ENCODE measurements around the gene PIK3C2G. TPM values are rescaled to one million over a fixed set of nuclear protein-coding genes. Genes with fewer than 3 reads are reported as not detected.

PIK3C2G gene
- total and polyA plus RNA-seq, 4 donors, result 4.9 to 40.1 (median 19.4) TPM

- no peaks in the 10 kb centered on the region for H3K9me3 ChIP-seq (ENCODE audit: control insufficient read depth in 4 of 4, low read length in 3 of 4)
- H3K4me1 ChIP-seq (ENCODE audit: control insufficient read depth in 4 of 4, insufficient read depth in 4 of 4, low read length in 3 of 4), result peaks cover 0 to 3% (median 0%) of the 10 kb centered on the region in 4 donors
- peaks cover 0 to 23% (median 6%) of the 10 kb centered on the region in 4 donors for H3K36me3 ChIP-seq (ENCODE audit: control insufficient read depth in 4 of 4, insufficient read depth in 3 of 4, low read depth in 1 of 4, low read length in 3 of 4)
- no peak overlapping the region for H3K27ac ChIP-seq (ENCODE audit: low read depth in 1 of 2, low read length in 2 of 2)
- no peaks in the 10 kb centered on the region for H3K27me3 ChIP-seq (ENCODE audit: control insufficient read depth in 4 of 4, insufficient read depth in 4 of 4, low read length in 3 of 4)
- H3K9ac ChIP-seq (ENCODE audit: low read depth in 1 of 2, low read length in 2 of 2), result no peak overlapping the region
- 91% methylated on average over 2 of the region's 2 CpGs for WGBS
- no peak overlapping the region for H3K4me3 ChIP-seq (ENCODE audit: low read depth in 1 of 3, low read length in 3 of 3)
- DNase-seq (ENCODE audit: low spot score), result no peak
- no peak for TF ChIP-seq RXRA (IDR thresholded peaks at IDR 0.05)
- TF ChIP-seq, protein P1, sequence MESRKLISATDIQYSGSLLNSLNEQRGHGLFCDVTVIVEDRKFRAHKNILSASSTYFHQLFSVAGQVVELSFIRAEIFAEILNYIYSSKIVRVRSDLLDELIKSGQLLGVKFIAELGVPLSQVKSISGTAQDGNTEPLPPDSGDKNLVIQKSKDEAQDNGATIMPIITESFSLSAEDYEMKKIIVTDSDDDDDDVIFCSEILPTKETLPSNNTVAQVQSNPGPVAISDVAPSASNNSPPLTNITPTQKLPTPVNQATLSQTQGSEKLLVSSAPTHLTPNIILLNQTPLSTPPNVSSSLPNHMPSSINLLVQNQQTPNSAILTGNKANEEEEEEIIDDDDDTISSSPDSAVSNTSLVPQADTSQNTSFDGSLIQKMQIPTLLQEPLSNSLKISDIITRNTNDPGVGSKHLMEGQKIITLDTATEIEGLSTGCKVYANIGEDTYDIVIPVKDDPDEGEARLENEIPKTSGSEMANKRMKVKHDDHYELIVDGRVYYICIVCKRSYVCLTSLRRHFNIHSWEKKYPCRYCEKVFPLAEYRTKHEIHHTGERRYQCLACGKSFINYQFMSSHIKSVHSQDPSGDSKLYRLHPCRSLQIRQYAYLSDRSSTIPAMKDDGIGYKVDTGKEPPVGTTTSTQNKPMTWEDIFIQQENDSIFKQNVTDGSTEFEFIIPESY (IDR thresholded peaks at IDR 0.05), result no peak
- no peak for TF ChIP-seq SP1 (IDR thresholded peaks at IDR 0.05)
- no peak for TF ChIP-seq JUND (IDR thresholded peaks at IDR 0.05)
- no peak for TF ChIP-seq YY1 (IDR thresholded peaks at IDR 0.05)
- no peak for TF ChIP-seq GABPA (IDR thresholded peaks at IDR 0.05 in 1 of 2, conservative IDR thresholded peaks at IDR 0.05 in 1 of 2)
- no peak for TF ChIP-seq FOXA1 (IDR thresholded peaks at IDR 0.05)
- TF ChIP-seq HNF4G (IDR thresholded peaks at IDR 0.05), result no peak
- no peak for TF ChIP-seq MAX (IDR thresholded peaks at IDR 0.05)
- no peak for TF ChIP-seq TAF1 (conservative IDR thresholded peaks at IDR 0.05)
- TF ChIP-seq RAD21 (IDR thresholded peaks at IDR 0.05), result no peak
- no peak for TF ChIP-seq ATF3 (IDR thresholded peaks at IDR 0.05)
- no peak for TF ChIP-seq CTCF (IDR thresholded peaks at IDR 0.05; ENCODE audit: low read depth, low read length, missing input control)
- no peak for TF ChIP-seq HNF4A (conservative IDR thresholded peaks at IDR 0.05)
Measured at GRCh38 chr12:18492372-18493025, 231.2 kb downstream of the PIK3C2G start.

DNA sequence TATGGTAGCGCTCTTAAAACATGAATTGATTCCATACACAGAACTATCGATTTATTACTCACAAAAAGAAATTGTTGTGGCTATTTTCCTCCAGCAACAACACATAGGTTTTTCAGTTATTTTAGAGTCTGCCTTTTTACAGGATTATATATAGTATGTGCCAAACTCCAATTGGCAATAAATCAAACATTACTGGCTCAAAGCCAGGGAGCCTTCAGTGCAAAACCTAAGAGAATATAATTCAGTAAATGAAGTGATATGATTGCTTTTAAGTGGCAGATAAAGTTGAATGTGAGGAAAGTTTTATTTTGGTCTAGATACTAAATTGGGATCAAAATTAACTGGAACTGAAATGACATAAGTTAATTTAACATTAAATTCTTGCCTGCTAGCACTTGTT lies 234.8 kb downstream of the PIK3C2G start:
- H3K36me3 ChIP-seq (ENCODE audit: control insufficient read depth in 4 of 4, insufficient read depth in 3 of 4, low read depth in 1 of 4, low read length in 3 of 4), result peaks cover 5 to 35% (median 15%) of the 10 kb centered on the region in 4 donors
- no peak for TF ChIP-seq FOXA1 (IDR thresholded peaks at IDR 0.05)
- TF ChIP-seq HNF4G (IDR thresholded peaks at IDR 0.05), result no peak
- TF ChIP-seq, protein P1 (IDR thresholded peaks at IDR 0.05), result no peak
- TF ChIP-seq SP1 (IDR thresholded peaks at IDR 0.05), result no peak
- TF ChIP-seq RAD21 (IDR thresholded peaks at IDR 0.05), result no peak
- TF ChIP-seq TAF1 (conservative IDR thresholded peaks at IDR 0.05), result no peak
- no peak for TF ChIP-seq MAX (IDR thresholded peaks at IDR 0.05)
- TF ChIP-seq JUND (IDR thresholded peaks at IDR 0.05), result no peak
- TF ChIP-seq GABPA (IDR thresholded peaks at IDR 0.05 in 1 of 2, conservative IDR thresholded peaks at IDR 0.05 in 1 of 2), result no peak
- no peak for TF ChIP-seq EGR1 (IDR thresholded peaks at IDR 0.05; ENCODE audit: low read depth in 2 of 2)
- no peak for TF ChIP-seq YY1 (IDR thresholded peaks at IDR 0.05)
- TF ChIP-seq REST (IDR thresholded peaks at IDR 0.05), result no peak
- no peak for TF ChIP-seq ATF3 (IDR thresholded peaks at IDR 0.05)
- no peak for TF ChIP-seq HNF4A (conservative IDR thresholded peaks at IDR 0.05)
- no peak for TF ChIP-seq CTCF (IDR thresholded peaks at IDR 0.05; ENCODE audit: low read depth, low read length, missing input control)
- no peak for TF ChIP-seq RXRA (IDR thresholded peaks at IDR 0.05)
- H3K9ac ChIP-seq (ENCODE audit: low read depth in 1 of 2, low read length in 2 of 2), result no peak overlapping the region
- no peaks in the 10 kb centered on the region for H3K4me1 ChIP-seq (ENCODE audit: control insufficient read depth in 4 of 4, insufficient read depth in 4 of 4, low read length in 3 of 4)
- WGBS, result 96% methylated on average over 2 of the region's 2 CpGs
- H3K27me3 ChIP-seq (ENCODE audit: control insufficient read depth in 4 of 4, insufficient read depth in 4 of 4, low read length in 3 of 4), result no peaks in the 10 kb centered on the region
- H3K4me3 ChIP-seq (ENCODE audit: low read depth in 1 of 3, low read length in 3 of 3), result no peak overlapping the region
- no peaks in the 10 kb centered on the region for H3K9me3 ChIP-seq (ENCODE audit: control insufficient read depth in 4 of 4, low read length in 3 of 4)
- H3K27ac ChIP-seq (ENCODE audit: low read depth in 1 of 2, low read length in 2 of 2), result no peak overlapping the region
- no peak for DNase-seq (ENCODE audit: low spot score)
